K562 (cell line): ENCODE results near the gene ERVMER34-1. TPM values are rescaled to one million over a fixed set of nuclear protein-coding genes. Genes with fewer than 3 reads are reported as not detected.

ENCODE experiments used
- ATAC-seq: fragments of 200-7000 bp; cut with Tn5 transposase; 3 replicates; pipeline ENCODE4 v1.9.1; 2020; ENCODE audit warnings: moderate library complexity
- BruUV-seq: library from RNA; stranded (reverse); fragments of 400-500 nt; replicated peaks from 2 replicates; lab custom pipeline; 2021; lab: Mats Ljungman, UMichigan
- CTCF ChIA-PET: fragments of 300-600 bp; formaldehyde crosslinking; extraction: SDS; loops from one replicate; lab custom pipeline; 2021; ENCODE audit warnings: low intra/inter-chr PET ratio; lab: Yijun Ruan, JAX
- POLR2A ChIA-PET: fragments of 300-600, 350-650 bp; sonication (Branson Sonifier 250); formaldehyde crosslinking; extraction: SDS; loops from one replicate; lab custom pipeline; 2021; ENCODE audit warnings: antibody characterized with exemption, inconsistent platforms; lab: Yijun Ruan, JAX
- DNase-seq, 4 experiments: peaks; one replicate each; pipeline versions ENCODE4 v3.0.0 to v3.0.0-alpha.2; 2011 to 2018; ENCODE audit warnings: low spot score in 3 of 4, mixed read lengths in 3 of 4; ENCODE audit errors: extremely low read depth in 1 of 4
- FAIRE-seq: peaks from 2 replicates; lab custom pipeline; 2011; peaks lifted over from hg19 to GRCh38; lab: Jason Lieb, UNC
- H2AFZ ChIP-seq: 2 replicates; pipeline ENCODE4 v1.6.0; 2011; ENCODE audit warnings: low read depth, low read length, control low read depth, inconsistent platforms
- H3K27ac ChIP-seq: fragments of 200-600 bp; 3 replicates; pipeline ENCODE4 v1.8.0; 2011; ENCODE audit warnings: low read depth, mild to moderate bottlenecking, control low read depth, inconsistent platforms, low read length, moderate library complexity, mixed read lengths; ENCODE audit errors: extremely low read depth
- H3K27me3 ChIP-seq, 2 experiments: fragments of 300-600 bp in 1 of 2; 2 replicates in 1 of 2; 3 replicates in 1 of 2; pipeline versions ENCODE4 v1.6.0 to v1.8.0; 2011; ENCODE audit warnings: inconsistent platforms in 2 of 2, low read length in 2 of 2, mild to moderate bottlenecking in 1 of 2, mixed read lengths in 1 of 2, moderate library complexity in 1 of 2; ENCODE audit not compliant: control insufficient read depth in 2 of 2, insufficient read depth in 2 of 2
- H3K36me3 ChIP-seq: fragments of 300-600 bp; 3 replicates; pipeline ENCODE4 v1.8.0; 2011; ENCODE audit warnings: mild to moderate bottlenecking, low read length, inconsistent platforms; ENCODE audit not compliant: control insufficient read depth, insufficient read depth
- H3K4me1 ChIP-seq, 2 experiments: fragments of 200-600 bp in 1 of 2; replicated peaks in 1 of 2; 2 replicates in 1 of 2; 3 replicates in 1 of 2; pipeline versions ENCODE4 v1.5.1 to v1.8.0; 2011; ENCODE audit warnings: inconsistent platforms in 2 of 2, low read length in 2 of 2, mild to moderate bottlenecking in 1 of 2, mixed read lengths in 1 of 2, moderate library complexity in 1 of 2; ENCODE audit not compliant: control insufficient read depth in 2 of 2, insufficient read depth in 2 of 2
- H3K4me2 ChIP-seq: 2 replicates; pipeline ENCODE4 v1.6.1; 2011; ENCODE audit warnings: low read length, control low read depth, inconsistent platforms, mixed read lengths; ENCODE audit not compliant: insufficient read depth
- H3K4me3 ChIP-seq: fragments of 200-600 bp; sonication (generic), shearing (Covaris generic); 2 replicates; pipeline ENCODE4 v1.5.1; 2016; ENCODE audit warnings: control low read depth, inconsistent platforms
- H3K79me2 ChIP-seq: fragments of 200-600 bp; 3 replicates; pipeline ENCODE4 v1.8.0; 2011; ENCODE audit warnings: low read length, inconsistent platforms; ENCODE audit not compliant: control insufficient read depth, insufficient read depth
- H3K9ac ChIP-seq, 2 experiments: 2 replicates each; pipeline versions ENCODE4 v1.6.0 to v1.6.1; 2011; ENCODE audit warnings: low read depth in 2 of 2, low read length in 2 of 2, control low read depth in 1 of 2, inconsistent platforms in 1 of 2, mild to moderate bottlenecking in 1 of 2, mixed read lengths in 1 of 2; ENCODE audit not compliant: insufficient read depth in 1 of 2
- H3K9me1 ChIP-seq: one replicate; pipeline ENCODE4 v1.6.0; 2011; ENCODE audit warnings: inconsistent platforms, mild to moderate bottlenecking, low read length, moderate library complexity; ENCODE audit not compliant: control insufficient read depth, insufficient read depth
- H3K9me3 ChIP-seq: replicated peaks from 2 replicates; pipeline ENCODE4 v1.5.1; 2011; ENCODE audit warnings: low read depth, low read length, inconsistent platforms; ENCODE audit not compliant: control insufficient read depth, insufficient read depth
- H4K20me1 ChIP-seq: replicated peaks from 2 replicates; pipeline ENCODE4 v1.6.1; 2011; ENCODE audit warnings: low read length, inconsistent platforms, mixed read lengths; ENCODE audit not compliant: control insufficient read depth, insufficient read depth
- NR2C1 ChIP-seq, 2 experiments: fragments of 450-650 bp; IDR thresholded peaks; 2 replicates each; pipeline ENCODE4 v1.6.1; 2017; ENCODE audit warnings: mild to moderate bottlenecking in 2 of 2, antibody characterized with exemption in 1 of 2, inconsistent platforms in 1 of 2, missing compliant biosample characterization in 1 of 2, missing genetic modification characterization in 1 of 2
- SAP30 ChIP-seq: fragments of 200-600 bp; sonication (generic); IDR thresholded peaks from 2 replicates; pipeline ENCODE4 v1.6.1; 2012; ENCODE audit warnings: borderline replicate concordance, low read depth, mild to moderate bottlenecking, moderate library complexity, low read length, control low read depth, inconsistent platforms; ENCODE audit not compliant: insufficient read depth, poor library complexity, severe bottlenecking
- SIN3B ChIP-seq: fragments of 450-650 bp; IDR thresholded peaks from 2 replicates; pipeline ENCODE4 v1.6.1; 2017; ENCODE audit warnings: low read depth, mild to moderate bottlenecking, moderate library complexity
- SIX5 ChIP-seq, 2 experiments: IDR thresholded peaks; 2 replicates each; pipeline ENCODE4 v1.6.1; 2011; ENCODE audit warnings: low read length in 2 of 2, borderline replicate concordance in 1 of 2, low read depth in 1 of 2, mild to moderate bottlenecking in 1 of 2, moderate library complexity in 1 of 2; ENCODE audit not compliant: insufficient read depth in 1 of 2
- TCF7L2 ChIP-seq: fragments of 150-350 bp; IDR thresholded peaks from 2 replicates; pipeline ENCODE4 v1.6.1; 2016; ENCODE audit warnings: low read depth, mild to moderate bottlenecking, low read length, moderate library complexity
- ZBTB8A ChIP-seq: fragments of 450-650 bp; IDR thresholded peaks from 2 replicates; pipeline ENCODE4 v1.6.1; 2018; ENCODE audit warnings: mild to moderate bottlenecking, moderate library complexity; ENCODE audit not compliant: partially characterized antibody
- ZC3H8 ChIP-seq: fragments of 450-650 bp; IDR thresholded peaks from 2 replicates; pipeline ENCODE4 v1.6.1; 2017
- WGBS: fragments of 100-300 bp; shearing (Covaris generic); methylation state at CpG from one replicate; pipeline ENCODE4 v1.1.6; 2016; ENCODE audit warnings: low coverage, mixed read lengths; ENCODE audit not compliant: insufficient coverage; ENCODE audit errors: missing lambda C conversion rate; 5-methylcytosine and 5-hydroxymethylcytosine counted together
- in situ Hi-C: fragments of 300-500 bp; cut with MboI; formaldehyde crosslinking; loops from 4 replicates; pipeline ENCODE4 v1.15.0; 2018; ENCODE audit warnings: inconsistent platforms, mixed read lengths
- intact Hi-C: fragments of 100-400 bp; cut with micrococcal nuclease; formaldehyde crosslinking; loops from 2 replicates; pipeline ENCODE4 v1.14.2; 2022
- polyA plus RNA-seq, 8 experiments: library from polyadenylated mRNA; depleted of rRNA in 4 of 8; stranded (reverse) in 5 of 8; unstranded in 3 of 8; fragments of >200 nt; fragmentation: Nextera tagmentation in 2 of 8; fragmentation: Illumina TruSeq in 1 of 8; extraction: Ambion mirVana in 2 of 8; extraction: Trizol in 1 of 8; gene quantifications; 2 replicates each; pipeline versions ENCODE4 v1.2.1 to v1.2.3, GENCODE V29; 2011 to 2014; ENCODE audit warnings: inconsistent platforms in 1 of 8, missing spikeins in 1 of 8
- total RNA-seq, 7 experiments: library from RNA; depleted of rRNA in 6 of 7; stranded (reverse); fragments of >200 nt in 6 of 7; fragmentation: Illumina TruSeq in 2 of 7; extraction: Trizol in 2 of 7; gene quantifications; 2 replicates each; pipeline versions ENCODE4 v1.2.1 to v1.2.3, GENCODE V29; 2011 to 2021; ENCODE audit warnings: low replicate concordance in 1 of 7

The ERVMER34-1 gene
- total and polyA plus RNA-seq, 9 of the 15 experiments (the other 6 are each of a cell fraction or from before 2014, with no cell fraction given) = 0.04 to 0.57 (median 0.25) TPM

GRCh38 chr4:52783069-52783468, 31.8 kb upstream of the ERVMER34-1 start:
- intact Hi-C loops = no loop called here
- Histone ChIP-seq H3K4me3 (no peak overlapping the region), H3K9me3 (no peaks in the 10 kb centered on the region), H3K27ac (no peak overlapping the region), H3K4me2 (no peak overlapping the region), H3K27me3 (peaks cover 0 to 5% of the 10 kb centered on the region in 2 experiments; a peak in 3 of 5 replicates), H4K20me1 (no peaks in the 10 kb centered on the region; the same call in 1 of the 2 replicates), H3K9ac (no peak overlapping the region), H2AFZ (no peak overlapping the region), H3K4me1 (no peaks in the 10 kb centered on the region), H3K79me2 (no peaks in the 10 kb centered on the region), H3K9me1 (no peaks in the 10 kb centered on the region), H3K36me3 (no peaks in the 10 kb centered on the region)
- no TSS peak for BruUV-seq
- FAIRE-seq (no peak), DNase-seq (no peak), ATAC-seq (no peak)
- TF ChIP-seq TCF7L2 (no peak), ZBTB8A (no peak), SAP30 (no peak), SIN3B (no peak)
- in situ Hi-C loops = no loop called here
- WGBS = 4% methylated on average over 4 of the region's 4 CpGs
- CTCF ChIA-PET = no interaction called here
- POLR2A ChIA-PET = interaction anchor here (0.6 kb wide), 1 partner anchor 1805 kb away, joined by 3 read pairs; no protein-coding TSS in a partner anchor

GRCh38 chr4:52780617-52781354, 29.6 kb upstream of the ERVMER34-1 start:
- Histone ChIP-seq H2AFZ (peak overlapping the region; percentile 62), H3K4me3 (no peak overlapping the region), H3K9me1 (no peaks in the 10 kb centered on the region), H3K9ac (no peak overlapping the region), H3K4me1 (no peaks in the 10 kb centered on the region), H3K79me2 (no peaks in the 10 kb centered on the region), H3K4me2 (no peak overlapping the region), H3K27ac (no peak overlapping the region), H4K20me1 (no peaks in the 10 kb centered on the region; the same call in 1 of the 2 replicates), H3K36me3 (no peaks in the 10 kb centered on the region), H3K9me3 (no peaks in the 10 kb centered on the region), H3K27me3 (peaks cover 0 to 5% of the 10 kb centered on the region in 2 experiments; a peak in 3 of 5 replicates)
- DNase-seq (peak; percentile 33 to 49 (median 42)), FAIRE-seq (peak; percentile 56), ATAC-seq (peak; percentile 94)
- 7% methylated on average over 4 of the region's 4 CpGs for WGBS
- no TSS peak for BruUV-seq
- POLR2A ChIA-PET = no interaction called here
- intact Hi-C loops = no loop called here
- in situ Hi-C loops = no loop called here
- CTCF ChIA-PET = no interaction called here
- TF ChIP-seq NR2C1 (IDR thresholded peaks at IDR 0.05) (peak; percentile 63), NR2C1 (tag; IDR thresholded peaks at IDR 0.05) (peak; percentile 77), SIX5 (IDR thresholded peaks at IDR 0.05; ENCODE audit: borderline replicate concordance in 1 of 2, insufficient read depth in 1 of 2, low read depth in 1 of 2, low read length in 2 of 2) (peak; percentile 35 to 40; a peak in 2 of 4 replicates), ZC3H8 (no peak)
